ENCODE results near the gene TMEM138.
"Not testable (repeated sequence)": the region's sequence is repeated elsewhere in the genome, so short reads cannot be mapped to it uniquely, and the experiment has no call there.

TMEM138 gene

DNA sequence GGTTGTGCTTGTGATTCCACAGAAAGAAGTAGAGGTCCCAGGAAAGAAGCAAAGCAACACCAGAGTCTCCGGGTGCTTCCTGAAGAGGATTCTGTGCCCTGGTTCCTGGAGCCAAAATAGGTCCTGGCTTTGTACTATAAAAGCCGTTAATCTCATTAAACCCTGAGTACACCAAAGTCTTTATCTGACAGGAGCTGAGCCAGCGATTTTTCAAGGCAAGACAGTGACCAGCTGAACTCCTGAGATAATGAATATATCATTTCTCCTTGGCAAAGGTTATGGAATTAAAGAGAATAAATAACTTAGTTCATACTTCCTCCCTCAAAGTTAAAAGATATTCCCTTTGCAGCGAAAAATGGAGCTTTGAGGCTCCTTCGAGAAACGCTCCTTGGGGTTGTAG lies 5.2 kb downstream of the TMEM138 start:
- DNase-seq (ENCODE audit: low read depth) = no peak

GRCh38 chr11:61368646-61369045 lies 6.5 kb downstream of the TMEM138 start:
- DNase-seq (ENCODE audit: low read depth) = no peak

DNA sequence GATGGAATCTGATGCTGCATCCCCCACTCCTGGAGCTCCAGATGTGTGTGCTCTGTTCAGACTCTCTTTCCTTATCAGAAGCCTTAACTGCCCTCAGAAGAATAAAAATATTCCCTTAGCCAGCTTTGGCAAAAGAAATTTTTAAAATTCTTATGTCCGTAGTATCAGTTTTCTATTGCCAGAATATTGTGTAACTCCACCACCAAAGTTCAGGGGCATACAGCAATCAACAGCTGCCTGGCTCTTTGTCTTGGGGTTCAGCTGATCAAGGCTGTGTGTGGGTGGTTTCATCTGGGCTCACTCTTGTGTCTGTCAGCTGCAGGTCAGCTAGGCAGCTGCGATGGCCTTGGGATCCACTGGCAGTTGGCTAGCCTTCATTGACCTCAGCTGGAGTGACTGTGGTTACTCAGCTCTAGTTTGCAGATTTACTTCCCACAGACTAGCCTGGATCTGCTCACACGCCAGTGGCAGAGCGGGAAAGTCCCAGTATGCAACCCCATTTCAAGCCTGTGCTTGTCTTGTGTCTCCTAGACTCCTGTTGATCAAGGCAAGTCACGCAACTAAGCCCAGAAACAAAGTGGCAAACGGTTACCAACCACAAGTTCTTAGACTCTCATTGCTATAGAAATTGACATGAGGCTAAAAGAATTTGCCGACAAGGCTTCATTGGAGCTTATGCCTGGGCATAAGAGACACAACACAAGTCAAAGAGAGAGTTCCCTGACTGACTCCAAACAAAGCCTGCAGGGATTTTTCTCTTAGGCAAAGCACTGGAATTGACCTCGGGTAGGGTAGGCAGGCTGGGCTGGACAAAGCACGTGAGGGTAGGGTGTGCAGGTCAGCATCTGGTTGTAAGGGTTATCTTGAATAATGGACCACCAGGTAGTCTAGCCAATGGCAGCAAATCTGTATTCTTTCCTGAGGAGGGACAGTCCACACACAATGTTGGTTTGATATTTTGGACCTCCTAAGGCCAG lies 7.5 kb downstream of the TMEM138 start:
- peak; percentile 67 for DNase-seq (ENCODE audit: low read depth)

GRCh38 chr11:61370349-61371005 lies 8.3 kb downstream of the TMEM138 start:
- DNase-seq (ENCODE audit: low read depth) = no peak

GRCh38 chr11:61372659-61373420 lies 10.7 kb downstream of the TMEM138 start:
- DNase-seq (ENCODE audit: low read depth) = no peak

DNA sequence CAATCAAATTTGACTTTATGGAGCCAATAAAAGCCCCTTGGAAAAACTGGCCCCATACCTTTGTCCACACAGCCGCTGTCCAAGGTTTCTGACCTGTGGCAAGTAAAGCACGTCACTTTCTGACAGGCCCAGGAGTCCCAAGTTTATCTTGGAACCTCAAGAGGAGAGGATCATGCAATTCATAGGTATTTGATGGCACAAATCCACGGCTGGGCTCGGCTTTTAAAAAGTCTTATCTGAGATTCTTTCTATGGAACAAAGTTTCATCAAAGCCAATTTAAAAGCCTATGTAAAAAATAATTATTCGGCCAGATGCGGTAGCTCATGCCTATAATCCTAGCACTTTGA lies 13.6 kb downstream of the TMEM138 start:
- DNase-seq (ENCODE audit: low read depth) = no peak

- no peak for DNase-seq (ENCODE audit: low read depth)
These were observed 15.4 kb downstream of the TMEM138 start for GRCh38 chr11:61377461-61378160.

DNA sequence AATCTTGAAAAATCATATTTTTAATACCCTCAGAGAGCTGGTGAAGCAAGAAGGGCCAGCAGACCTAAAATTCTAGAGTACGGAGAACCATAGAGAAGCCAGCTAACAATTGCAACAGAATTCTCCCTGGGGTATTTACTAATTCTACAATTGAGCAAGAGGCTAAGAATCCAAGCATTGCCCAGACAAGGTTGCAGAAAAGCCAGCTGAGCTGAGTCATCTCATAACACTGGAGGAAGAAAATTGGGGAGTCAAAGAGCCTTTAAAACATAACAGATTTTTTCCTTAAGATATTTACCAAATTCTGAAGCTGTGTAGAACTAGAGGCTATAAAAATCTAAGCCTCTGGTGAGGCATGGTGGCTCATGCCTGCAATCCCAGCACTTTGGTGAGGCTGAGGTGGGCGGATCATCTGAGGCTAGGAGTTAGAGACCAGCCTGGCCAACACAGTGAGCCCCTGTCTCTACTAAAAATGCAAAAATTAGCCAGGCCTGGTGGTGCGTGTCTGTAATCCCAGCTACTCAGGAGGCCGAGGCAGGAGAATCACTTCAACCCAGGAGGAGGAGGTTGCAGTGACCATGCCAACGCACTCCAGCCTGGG lies 16.6 kb downstream of the TMEM138 start:
- DNase-seq (ENCODE audit: low read depth) = peak; percentile 93

DNA sequence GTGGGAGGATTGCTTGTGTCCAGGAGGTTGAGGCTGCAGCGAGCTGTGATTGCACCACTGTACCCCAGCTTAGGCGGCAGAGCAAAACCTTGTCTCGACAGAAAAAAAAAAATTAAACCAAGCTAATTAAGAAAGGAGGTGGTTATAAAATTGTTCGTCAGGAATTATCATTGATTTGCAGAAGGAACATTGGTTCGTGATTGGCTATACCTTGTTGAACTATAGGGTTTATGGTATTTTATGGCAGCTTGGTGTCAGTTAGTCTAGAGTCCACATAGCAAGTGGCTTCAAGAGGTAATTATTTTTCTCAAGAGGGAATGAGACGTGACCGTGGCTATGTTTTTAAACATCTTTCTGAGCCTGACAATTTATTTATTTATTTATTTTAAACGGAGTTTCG lies 18.7 kb downstream of the TMEM138 start:
- no peak for DNase-seq (ENCODE audit: low read depth)

DNA sequence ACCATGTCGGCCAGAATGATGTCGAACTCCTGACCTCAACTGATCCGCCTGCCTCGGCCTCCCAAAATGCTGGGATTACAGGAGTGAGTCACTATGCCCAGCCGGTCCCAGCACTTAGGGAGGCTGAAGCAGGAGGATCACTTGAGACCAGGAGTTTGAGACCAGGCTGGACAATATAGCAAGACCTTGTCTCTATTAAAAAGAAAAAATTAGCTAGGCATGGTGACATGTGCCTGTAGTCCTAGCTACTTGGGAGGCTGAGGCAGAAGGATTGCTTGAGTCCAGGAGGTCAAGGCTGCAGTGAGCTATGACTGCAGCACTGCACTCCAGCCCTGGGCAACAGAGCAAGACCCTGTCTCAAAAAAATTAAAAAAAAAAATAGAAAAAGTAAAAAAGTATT lies 21.7 kb downstream of the TMEM138 start:
- DNase-seq (ENCODE audit: low read depth) = not testable (repeated sequence)

GRCh38 chr11:61384271-61385242 lies 22.4 kb downstream of the TMEM138 start:
- DNase-seq (ENCODE audit: low read depth) = no peak

GRCh38 chr11:61390161-61390560 lies 28.0 kb downstream of the TMEM138 start:
- no peak for DNase-seq (ENCODE audit: low read depth)

DNA sequence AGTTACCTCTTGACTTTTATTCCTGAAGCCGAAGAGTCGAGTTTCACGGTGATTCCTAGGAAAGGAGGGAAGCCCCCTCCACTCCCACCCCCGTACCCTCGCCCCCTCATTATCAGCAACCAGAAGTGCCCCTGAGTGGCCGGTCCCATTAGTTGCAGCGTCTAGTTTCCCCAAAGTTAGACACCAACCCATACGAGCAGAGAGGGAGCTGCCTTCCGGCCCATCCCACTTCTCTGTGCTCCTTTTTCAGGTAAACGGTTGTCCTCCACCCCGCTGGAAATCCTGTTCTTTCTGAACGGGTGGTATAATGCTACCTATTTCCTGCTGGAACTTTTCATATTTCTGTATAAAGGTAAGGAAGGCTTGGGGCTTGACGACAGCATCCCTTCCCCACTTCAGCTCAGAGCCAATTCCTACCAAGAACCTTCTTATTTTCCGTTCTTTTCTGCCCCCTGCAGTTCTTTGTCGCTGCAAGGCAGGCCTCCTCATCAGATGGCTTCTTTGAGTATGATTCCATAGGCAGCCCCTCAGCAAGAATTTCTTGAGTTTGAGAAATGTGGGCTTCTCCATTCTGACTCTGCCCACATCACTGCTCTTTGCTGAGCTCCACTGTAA lies 30.9 kb downstream of the TMEM138 start:
- no peak for DNase-seq (ENCODE audit: low read depth)

DNA sequence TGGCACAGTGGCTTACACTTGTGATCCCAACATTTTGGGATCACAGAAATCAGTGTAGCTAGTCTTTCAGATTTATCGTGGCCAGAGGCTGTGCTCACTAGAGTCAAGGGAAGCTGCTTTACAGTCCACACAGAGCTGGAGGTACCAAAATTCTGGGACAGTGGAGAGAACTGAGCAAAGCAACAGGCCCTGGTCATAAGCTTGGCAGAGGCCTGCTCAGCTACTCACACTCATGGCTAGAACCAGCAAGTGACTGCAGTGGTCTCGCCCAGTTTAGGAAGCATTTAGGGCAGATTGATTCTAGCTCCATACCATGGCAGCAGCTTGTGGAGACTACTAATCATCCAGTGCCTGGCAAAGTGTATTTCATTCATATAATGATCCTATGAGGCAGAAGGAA lies 39.0 kb downstream of the TMEM138 start:
- no peak for DNase-seq (ENCODE audit: low read depth)

DNA sequence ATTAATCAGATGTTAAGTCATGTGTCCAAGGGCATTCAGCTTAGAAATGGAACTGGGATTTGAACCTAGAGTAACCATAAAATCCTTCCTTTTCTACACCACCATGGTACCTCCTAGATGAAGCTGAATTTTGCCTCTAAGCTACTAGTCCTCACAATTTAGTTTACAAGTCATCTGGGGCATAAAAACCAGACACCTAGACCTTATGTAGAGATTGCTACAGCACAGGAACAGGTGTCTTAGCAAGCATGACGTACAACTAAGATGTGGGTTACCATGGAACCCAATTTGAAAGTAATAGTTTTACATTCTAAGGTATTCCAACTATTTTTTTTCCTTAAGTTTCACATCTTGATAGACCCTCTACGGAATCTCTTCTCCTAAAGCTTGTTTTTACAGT lies 39.4 kb downstream of the TMEM138 start:
- no peak for DNase-seq (ENCODE audit: low read depth)

- DNase-seq (ENCODE audit: low read depth) = no peak
These were observed 41.5 kb downstream of the TMEM138 start for GRCh38 chr11:61403658-61404057.

DNA sequence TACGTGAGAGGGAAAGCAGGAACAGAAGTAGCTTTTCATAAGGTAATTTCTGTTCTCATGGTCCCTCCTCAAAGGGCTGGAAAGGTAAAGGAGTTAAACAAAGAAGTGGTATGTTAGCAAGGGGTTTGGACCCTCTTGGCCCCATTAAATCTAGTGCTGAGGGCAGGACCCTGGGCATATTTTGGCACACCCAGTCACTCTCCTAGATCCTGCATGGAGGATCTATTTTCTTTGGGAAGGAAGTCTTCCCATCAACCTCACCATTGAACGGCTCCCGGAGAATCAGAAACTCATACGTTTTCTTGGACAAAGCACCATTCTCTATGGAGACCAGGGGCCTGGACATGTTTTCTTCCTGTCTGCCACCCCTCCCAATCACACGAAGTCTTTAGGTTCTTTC lies 41.9 kb downstream of the TMEM138 start:
- no peak for DNase-seq (ENCODE audit: low read depth)

- DNase-seq (ENCODE audit: low read depth) = no peak
These were observed 42.5 kb downstream of the TMEM138 start for GRCh38 chr11:61404641-61405040.

DNA sequence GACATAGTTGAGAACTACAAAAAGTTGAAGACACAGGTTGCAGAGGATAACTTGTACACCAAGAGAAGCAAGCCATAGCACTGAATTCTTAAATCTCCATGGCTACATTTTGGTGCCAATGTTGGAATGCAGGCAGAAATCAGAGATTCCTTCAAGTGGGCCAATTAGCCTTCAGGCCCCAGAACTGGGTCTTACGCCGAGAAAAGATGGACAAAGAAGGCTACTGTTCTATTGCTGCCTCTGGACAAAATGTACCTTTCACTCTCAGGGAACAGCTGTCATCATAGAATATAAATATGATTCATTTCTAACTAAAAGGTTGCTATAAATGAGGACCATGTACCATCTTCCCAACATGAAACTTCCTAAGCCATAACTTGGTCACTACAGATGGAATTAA lies 43.9 kb downstream of the TMEM138 start:
- no peak for DNase-seq (ENCODE audit: low read depth)

Data from HS-5 (cell line).